ENCODE measurements around the gene TSTD1.
"Not testable (repeated sequence)": the region's sequence is repeated elsewhere in the genome, so short reads cannot be mapped to it uniquely, and the experiment has no call there.

Gene TSTD1

GRCh38 chr1:161068306-161069234 lies 29.8 kb upstream of the TSTD1 start:
- DNase-seq, result no peak

GRCh38 chr1:161066694-161067093 lies 27.9 kb upstream of the TSTD1 start:
- no peak for DNase-seq

- DNase-seq, result not testable (repeated sequence)
Observed at GRCh38 chr1:161065681-161066080, 26.9 kb upstream of the TSTD1 start.

GRCh38 chr1:161063936-161064335 lies 25.2 kb upstream of the TSTD1 start:
- DNase-seq, result not testable (repeated sequence)

- DNase-seq, result no peak
Observed at GRCh38 chr1:161061419-161061818, 22.7 kb upstream of the TSTD1 start.

GRCh38 chr1:161059293-161059692 lies 20.5 kb upstream of the TSTD1 start:
- DNase-seq, result no peak

GRCh38 chr1:161054805-161055204 lies 16.0 kb upstream of the TSTD1 start:
- DNase-seq, result no peak

GRCh38 chr1:161054232-161054631 lies 15.5 kb upstream of the TSTD1 start:
- no peak for DNase-seq

GRCh38 chr1:161052899-161053298 lies 14.1 kb upstream of the TSTD1 start:
- no peak for DNase-seq

- DNase-seq, result no peak
Observed at GRCh38 chr1:161051219-161051618, 12.5 kb upstream of the TSTD1 start.

- no peak for DNase-seq
Observed at GRCh38 chr1:161048949-161049722, 10.4 kb upstream of the TSTD1 start.

- DNase-seq, result no peak
Observed at GRCh38 chr1:161047436-161048420, 9.0 kb upstream of the TSTD1 start.

- DNase-seq, result no peak
Observed at GRCh38 chr1:161046605-161047228, 8.0 kb upstream of the TSTD1 start.

GRCh38 chr1:161045736-161046604 lies 7.2 kb upstream of the TSTD1 start, which contains the start of gene USF1:
Gene USF1 (minus strand): TSS chr1:161045977. CDS start chr1:161043275, 2,702 bp downstream.
- DNase-seq, result peak; percentile 93

- DNase-seq, result no peak
Observed at GRCh38 chr1:161044908-161045735, 6.4 kb upstream of the TSTD1 start.

- no peak for DNase-seq
Observed at GRCh38 chr1:161044535-161044907, 5.8 kb upstream of the TSTD1 start.

GRCh38 chr1:161039546-161039945 lies 782 bp upstream of the TSTD1 start:
- DNase-seq, result no peak

GRCh38 chr1:161039154-161039545 lies 386 bp upstream of the TSTD1 start:
- no peak for DNase-seq

GRCh38 chr1:161037661-161038522 lies 872 bp downstream of the TSTD1 start:
- no peak for DNase-seq
